ENCODE data around the gene TBC1D13. TPM values are rescaled to one million over a fixed set of nuclear protein-coding genes. Genes with fewer than 3 reads are reported as not detected.

Gene TBC1D13
- total and polyA plus RNA-seq, 2 of the 13 experiments (the other 11 are each of a cell fraction or from before 2014, with no cell fraction given): 17.9 to 19.7 TPM

DNA sequence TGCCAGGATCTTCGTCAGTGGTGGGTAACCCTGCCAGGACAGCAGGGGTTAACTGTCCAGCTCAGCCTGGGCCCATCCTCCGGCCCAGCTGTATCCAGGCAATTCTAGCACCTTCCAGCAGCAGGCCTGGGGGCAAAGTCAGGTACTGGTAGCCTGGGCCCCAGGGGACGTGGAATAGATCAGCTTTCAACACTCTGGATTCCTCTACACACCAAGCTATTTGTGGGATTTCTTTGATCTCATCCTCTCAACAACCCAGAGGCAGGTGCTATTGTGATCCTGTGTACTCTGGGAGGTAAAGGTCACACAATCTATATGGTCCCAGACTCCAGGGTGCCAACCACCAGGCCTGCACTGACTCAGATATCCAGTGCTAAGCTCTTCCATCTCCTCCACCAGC, 51.3 kb downstream of the TBC1D13 start (continued):
- TF ChIP-seq ZBTB43 (CRISPR knock-in tag; conservative IDR thresholded peaks at IDR 0.05): 0 out of 2 replicates have a peak, but pooled peaks have one; percentile 20
- TF ChIP-seq ZNF639 (CRISPR knock-in tag; conservative IDR thresholded peaks at IDR 0.05): no peak
- TF ChIP-seq ZNF713 (CRISPR knock-in tag; IDR thresholded peaks at IDR 0.05): no peak
- TF ChIP-seq NR2F6 (IDR thresholded peaks at IDR 0.05): peak; percentile 94
- TF ChIP-seq NR2F6 (CRISPR knock-in tag; IDR thresholded peaks at IDR 0.05): peak; percentile 97
- TF ChIP-seq MAZ (IDR thresholded peaks at IDR 0.05; ENCODE audit: borderline replicate concordance, low read depth, low read length): no peak
- TF ChIP-seq MAZ (CRISPR knock-in tag; IDR thresholded peaks at IDR 0.05; ENCODE audit: low read depth): no peak
- 0 out of 2 replicates have a peak, but pooled peaks have one; percentile 30 for TF ChIP-seq FOXC1 (CRISPR knock-in tag; IDR thresholded peaks at IDR 0.05; ENCODE audit: borderline replicate concordance)
- TF ChIP-seq, protein P1, sequence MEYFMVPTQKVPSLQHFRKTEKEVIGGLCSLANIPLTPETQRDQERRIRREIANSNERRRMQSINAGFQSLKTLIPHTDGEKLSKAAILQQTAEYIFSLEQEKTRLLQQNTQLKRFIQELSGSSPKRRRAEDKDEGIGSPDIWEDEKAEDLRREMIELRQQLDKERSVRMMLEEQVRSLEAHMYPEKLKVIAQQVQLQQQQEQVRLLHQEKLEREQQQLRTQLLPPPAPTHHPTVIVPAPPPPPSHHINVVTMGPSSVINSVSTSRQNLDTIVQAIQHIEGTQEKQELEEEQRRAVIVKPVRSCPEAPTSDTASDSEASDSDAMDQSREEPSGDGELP (IDR thresholded peaks at IDR 0.05; ENCODE audit: borderline replicate concordance, low read depth): peak; percentile 90
- TF ChIP-seq ZMAT3 (CRISPR knock-in tag; conservative IDR thresholded peaks at IDR 0.05): 0 out of 2 replicates have a peak, but pooled peaks have one; percentile 42
- TF ChIP-seq ZNF549 (CRISPR knock-in tag; IDR thresholded peaks at IDR 0.05): no peak
- TF ChIP-seq ZSCAN31 (CRISPR knock-in tag; IDR thresholded peaks at IDR 0.05; ENCODE audit: low read depth): peak; percentile 24; the same call in 1 of the 2 replicates
- TF ChIP-seq FOSL2 (CRISPR knock-in tag; IDR thresholded peaks at IDR 0.05): peak; percentile 29; the same call in 1 of the 2 replicates
- TF ChIP-seq NCOA2 (CRISPR knock-in tag; IDR thresholded peaks at IDR 0.05): peak; percentile 78
- peak; percentile 70; the same call in 1 of the 2 replicates for TF ChIP-seq ZMYM3 (CRISPR knock-in tag; IDR thresholded peaks at IDR 0.05)
- no peak for TF ChIP-seq PTBP1 (IDR thresholded peaks at IDR 0.05; ENCODE audit: low read depth, low read length, poor library complexity, severe bottlenecking)
- TF ChIP-seq TBX2 (CRISPR knock-in tag; IDR thresholded peaks at IDR 0.05; ENCODE audit: borderline replicate concordance): peak; percentile 99
- 0 out of 2 replicates have a peak, but pooled peaks have one; percentile 18 for TF ChIP-seq ZNF335 (CRISPR knock-in tag; IDR thresholded peaks at IDR 0.05)
- no peak for TF ChIP-seq MYNN (CRISPR knock-in tag; IDR thresholded peaks at IDR 0.05; ENCODE audit: low read depth)
- no peak for TF ChIP-seq GATAD1 (CRISPR knock-in tag; IDR thresholded peaks at IDR 0.05)
- TF ChIP-seq ZNF772 (CRISPR knock-in tag; IDR thresholded peaks at IDR 0.05): peak; percentile 63; the same call in 1 of the 2 replicates
- TF ChIP-seq ISL2 (CRISPR knock-in tag; IDR thresholded peaks at IDR 0.05): peak; percentile 56
- TF ChIP-seq SAFB2 (CRISPR knock-in tag; IDR thresholded peaks at IDR 0.05; ENCODE audit: borderline replicate concordance, low read depth): 0 out of 2 replicates have a peak, but pooled peaks have one; percentile 50
- no peak for TF ChIP-seq RAD51 (IDR thresholded peaks at IDR 0.05; ENCODE audit: borderline replicate concordance)
- peak; percentile 48; the same call in 1 of the 2 replicates for TF ChIP-seq KAT8 (CRISPR knock-in tag; IDR thresholded peaks at IDR 0.05)
- TF ChIP-seq GLI4 (CRISPR knock-in tag; IDR thresholded peaks at IDR 0.05; ENCODE audit: borderline replicate concordance): no peak
- peak; percentile 76 for TF ChIP-seq HDAC2 (CRISPR knock-in tag; IDR thresholded peaks at IDR 0.05)
- no peak; the same call in 1 of the 2 replicates for TF ChIP-seq FOXP1 (IDR thresholded peaks at IDR 0.05)
- TF ChIP-seq FOXP1 (CRISPR knock-in tag; IDR thresholded peaks at IDR 0.05): peak; percentile 72; the same call in 1 of the 2 replicates
- TF ChIP-seq, protein P2, sequence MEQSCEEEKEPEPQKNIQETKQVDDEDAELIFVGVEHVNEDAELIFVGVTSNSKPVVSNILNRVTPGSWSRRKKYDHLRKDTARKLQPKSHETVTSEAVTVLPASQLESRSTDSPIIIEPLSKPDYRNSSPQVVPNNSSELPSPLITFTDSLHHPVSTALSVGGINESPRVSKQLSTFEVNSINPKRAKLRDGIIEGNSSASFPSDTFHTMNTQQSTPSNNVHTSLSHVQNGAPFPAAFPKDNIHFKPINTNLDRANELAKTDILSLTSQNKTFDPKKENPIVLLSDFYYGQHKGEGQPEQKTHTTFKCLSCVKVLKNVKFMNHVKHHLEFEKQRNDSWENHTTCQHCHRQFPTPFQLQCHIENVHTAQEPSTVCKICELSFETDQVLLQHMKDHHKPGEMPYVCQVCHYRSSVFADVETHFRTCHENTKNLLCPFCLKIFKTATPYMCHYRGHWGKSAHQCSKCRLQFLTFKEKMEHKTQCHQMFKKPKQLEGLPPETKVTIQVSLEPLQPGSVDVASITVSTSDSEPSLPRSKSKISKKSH (CRISPR knock-in tag; IDR thresholded peaks at IDR 0.05; ENCODE audit: borderline replicate concordance): 0 out of 2 replicates have a peak, but pooled peaks have one; percentile 35
